Fibroblast of skin of left biceps (primary cell): Measurements from ENCODE around the gene TWIST2.

Experiments
- DNase-seq, 2 experiments: peaks; one replicate each; pipeline ENCODE4 v3.0.0-alpha.2; 2013; ENCODE audit warnings: low read depth in 2 of 2

TWIST2 gene

DNA sequence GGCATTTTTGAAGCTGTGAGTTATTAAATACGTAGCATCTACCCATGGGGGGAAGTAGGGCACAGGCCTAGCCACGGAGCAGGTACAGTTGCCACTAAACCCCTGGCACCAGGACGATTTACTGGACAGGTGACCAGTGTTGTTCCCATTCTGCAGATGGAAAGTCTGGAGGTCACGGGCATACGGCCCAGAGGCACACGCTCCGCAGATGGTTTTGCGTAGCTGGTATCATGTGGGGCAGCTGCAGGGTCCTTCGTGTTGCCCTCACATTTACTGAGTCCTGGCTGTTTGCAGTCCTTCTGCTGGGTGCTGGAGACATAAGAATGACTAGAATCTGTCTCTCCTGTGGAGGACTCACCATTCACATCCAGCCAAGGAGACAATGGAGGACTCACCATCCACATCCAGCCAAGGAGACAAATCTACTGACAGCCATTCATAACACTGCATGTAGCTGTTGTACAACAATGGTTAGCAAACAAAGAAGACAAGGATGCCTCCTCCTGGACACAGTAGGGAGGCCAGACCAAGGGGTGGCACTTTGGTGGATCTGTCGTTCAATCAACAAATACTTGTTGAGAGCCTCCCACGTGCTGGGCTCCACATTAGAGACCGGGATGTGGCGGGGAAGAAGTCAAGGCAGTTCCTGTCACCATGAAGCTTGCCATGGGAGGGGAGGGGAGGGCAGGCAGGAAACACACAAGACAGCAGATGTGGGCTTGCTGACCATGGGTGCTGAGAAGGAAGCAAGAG, 24.9 kb downstream of the TWIST2 start:
- no peak for DNase-seq

DNA sequence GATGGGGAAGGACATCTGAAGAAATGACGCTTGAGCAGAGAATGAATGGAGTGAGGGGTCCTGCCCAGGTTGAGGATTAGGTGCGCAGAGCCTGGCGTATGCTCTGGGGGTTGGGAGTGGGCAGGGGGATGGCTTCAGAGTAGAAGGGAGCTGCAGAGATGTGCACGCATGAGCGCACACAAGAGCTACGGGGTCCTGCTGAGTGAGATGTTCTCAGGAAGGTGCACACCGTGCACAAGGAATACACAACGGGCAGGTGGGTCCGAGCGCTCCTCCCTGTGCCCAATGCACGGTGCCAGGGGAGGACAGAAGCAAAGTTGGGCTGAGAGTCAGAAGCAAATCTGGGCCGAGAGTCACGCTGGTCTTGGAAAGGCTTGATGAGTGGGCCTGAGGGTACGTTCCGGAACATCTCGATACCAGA, 25.5 kb downstream of the TWIST2 start:
- DNase-seq = no peak

DNA sequence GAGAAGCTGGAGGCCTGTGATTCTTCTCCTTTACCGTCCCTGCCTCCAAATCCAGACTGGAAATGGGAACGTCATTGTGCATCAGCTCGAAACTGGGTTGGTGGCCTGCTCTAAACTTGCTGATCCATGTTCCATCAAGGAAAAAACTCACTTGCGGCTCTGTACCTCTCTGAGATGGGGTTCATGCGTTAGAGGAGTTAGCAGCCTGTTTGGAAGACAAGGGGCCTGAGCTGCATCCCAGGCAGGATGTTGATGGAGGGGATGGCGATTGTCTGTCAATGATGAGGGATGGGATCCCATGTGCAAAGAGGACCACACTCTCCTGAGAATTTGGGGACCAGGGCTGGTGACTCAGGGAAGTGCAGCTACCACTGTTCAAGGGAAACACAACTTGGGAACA, 26.0 kb downstream of the TWIST2 start:
- DNase-seq = no peak

DNA sequence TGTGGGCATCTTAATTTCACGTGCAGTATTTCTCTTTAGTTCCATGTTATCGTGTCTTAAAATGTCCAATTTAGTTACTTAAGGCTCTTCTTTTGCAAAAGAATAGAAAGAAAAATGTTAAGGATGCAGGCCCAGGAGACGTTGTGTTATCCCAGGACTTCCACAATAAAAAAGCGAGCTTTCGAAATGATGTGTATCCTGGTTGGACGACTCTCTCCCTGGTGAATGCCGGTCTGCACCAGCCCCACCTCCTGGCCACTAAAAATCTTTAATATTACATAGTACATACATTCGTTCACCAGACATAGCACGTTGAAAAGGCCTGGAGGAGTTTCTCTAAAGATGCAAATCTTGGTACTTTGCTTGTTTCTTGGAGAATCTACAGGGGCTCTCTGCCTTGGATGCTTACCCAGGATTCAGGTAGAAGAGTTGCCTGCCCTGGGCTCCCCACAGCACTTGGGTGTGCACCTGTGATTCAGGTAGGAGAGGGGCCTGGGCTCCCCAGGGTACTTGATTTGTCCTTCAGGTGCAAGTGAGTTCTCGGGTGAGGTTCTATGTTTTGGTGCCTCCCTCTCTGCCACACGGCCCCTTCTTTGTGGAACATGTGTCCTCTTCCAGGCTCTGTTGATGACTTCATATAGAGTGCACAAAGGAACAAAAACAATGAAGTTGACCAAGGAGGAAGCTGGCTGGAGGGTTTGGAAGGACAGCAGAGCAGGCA, 26.6 kb downstream of the TWIST2 start:
- DNase-seq = no peak

DNA sequence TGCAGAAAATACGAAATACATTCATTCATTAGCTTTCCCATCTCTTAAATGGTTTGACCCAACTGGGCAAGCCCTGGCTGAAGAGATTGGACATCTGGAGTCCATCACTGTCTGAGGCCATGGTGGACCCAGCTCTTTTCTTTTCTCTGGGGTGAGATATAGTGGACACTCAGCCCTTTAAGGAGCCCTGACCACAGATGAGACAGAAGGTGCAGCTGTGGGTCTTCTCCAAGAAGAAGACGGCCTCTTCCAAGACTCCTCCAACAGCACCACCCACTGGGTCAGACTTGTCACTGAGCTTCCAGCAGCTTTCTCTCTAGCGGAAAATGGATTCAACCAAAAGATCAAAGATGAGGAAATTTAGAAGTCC, 27.2 kb downstream of the TWIST2 start:
- no peak for DNase-seq

DNA sequence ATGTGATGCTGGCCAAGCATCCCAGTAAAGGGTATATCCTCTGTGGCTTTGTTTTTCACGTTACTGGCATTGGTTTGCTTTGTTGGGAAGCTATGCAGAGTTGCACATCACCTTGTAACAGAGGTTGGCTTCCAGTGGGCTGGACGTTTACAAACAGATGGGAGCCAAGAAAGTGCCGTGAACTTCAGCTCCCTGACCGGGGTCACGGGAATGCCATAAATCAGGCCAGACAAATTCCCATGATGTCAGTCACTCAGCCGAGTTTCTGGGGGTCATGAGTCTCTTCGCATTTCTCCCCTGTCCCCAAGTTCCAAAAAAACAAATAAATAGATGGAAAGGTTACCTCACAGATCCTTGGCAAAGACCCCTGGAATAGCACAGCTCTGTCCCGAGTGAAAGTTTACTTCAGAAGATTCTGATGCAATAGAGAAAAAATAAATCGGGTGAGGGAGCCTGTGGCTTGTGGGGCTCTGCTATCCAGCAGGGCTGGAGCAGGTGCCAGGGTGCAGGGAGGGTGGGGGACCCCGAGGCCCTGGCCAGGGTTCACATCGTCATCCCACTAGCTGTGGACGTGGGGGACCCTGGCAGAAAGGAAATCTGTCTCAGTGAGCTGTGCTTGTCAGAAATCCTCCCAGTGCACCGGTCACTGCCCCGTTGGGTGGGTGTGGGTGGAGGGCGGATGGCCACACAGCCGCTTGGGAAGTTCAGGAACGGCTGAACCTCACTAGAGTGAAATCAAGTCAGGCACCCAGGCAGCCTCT, 27.8 kb downstream of the TWIST2 start:
- DNase-seq = no peak

DNA sequence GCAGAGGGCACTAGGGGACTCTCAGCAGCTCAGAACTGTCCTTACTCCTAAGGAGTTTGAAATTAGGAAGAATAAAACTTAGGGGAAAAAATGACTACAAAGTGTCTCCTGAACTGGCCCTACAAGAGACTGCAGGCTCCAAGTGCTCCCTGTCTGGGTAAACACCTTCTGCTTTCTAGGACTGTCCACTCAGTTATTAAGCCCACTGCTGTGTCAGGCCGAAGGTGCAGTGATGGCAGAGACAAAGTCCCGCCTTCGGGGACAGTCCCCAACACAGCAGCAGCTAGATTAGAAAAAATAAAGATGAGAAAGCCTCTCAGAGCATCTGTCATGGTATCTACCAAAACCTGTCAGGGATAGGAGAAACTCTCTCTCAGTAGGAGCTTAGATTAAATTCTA, 28.3 kb downstream of the TWIST2 start:
- no peak for DNase-seq

DNA sequence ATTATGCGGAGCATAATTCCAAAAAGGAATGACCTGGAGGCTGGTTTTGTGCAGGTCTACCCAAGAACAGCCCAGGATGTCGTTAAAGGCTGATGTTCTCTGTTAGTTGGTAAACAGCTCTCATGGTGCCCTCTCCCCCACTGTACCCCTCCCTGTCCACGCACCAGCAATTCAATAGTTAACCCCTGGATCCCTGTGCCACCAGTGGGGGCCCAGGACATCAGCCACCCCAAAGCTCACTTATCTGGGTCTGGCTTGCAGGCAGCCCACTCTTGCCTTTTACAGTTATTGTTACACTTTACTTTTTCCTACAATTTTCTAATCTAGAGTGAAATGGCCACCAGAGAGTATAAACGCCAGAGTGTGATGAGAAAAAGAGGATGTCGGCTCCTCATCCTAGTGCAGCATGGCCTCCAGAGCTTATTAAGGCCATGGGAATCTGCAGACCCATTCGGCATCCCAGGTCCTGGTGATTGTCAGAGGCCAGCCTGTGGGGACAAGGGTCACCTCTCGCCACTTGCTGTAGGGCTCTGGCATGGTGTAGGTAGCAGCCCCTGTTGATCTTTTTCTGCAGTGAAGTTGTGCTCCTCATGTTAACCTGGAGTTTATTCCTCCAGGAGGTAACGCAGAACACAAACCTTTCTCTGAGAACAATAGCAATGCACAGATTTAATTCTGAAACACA, 30.3 kb downstream of the TWIST2 start:
- DNase-seq = no peak

DNA sequence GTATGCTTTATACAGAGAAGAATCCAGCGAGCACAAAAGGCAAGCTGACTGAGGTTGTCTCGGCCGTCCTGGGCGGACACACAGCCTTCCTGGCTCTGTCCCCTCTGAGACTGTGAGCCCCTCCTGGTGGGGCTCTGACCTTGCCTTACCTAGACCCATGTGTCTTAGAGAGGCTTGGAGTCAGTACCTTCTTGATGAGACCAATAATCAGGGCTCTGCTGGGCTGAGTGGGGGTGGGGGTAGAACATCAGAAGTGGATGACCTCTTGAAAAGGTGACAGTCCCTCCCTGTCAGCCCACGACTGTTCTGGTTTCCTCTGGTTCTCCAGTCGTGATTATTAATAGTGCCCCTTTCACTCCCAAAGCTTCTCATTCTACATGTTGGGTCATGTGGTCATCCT, 31.2 kb downstream of the TWIST2 start:
- no peak for DNase-seq

DNA sequence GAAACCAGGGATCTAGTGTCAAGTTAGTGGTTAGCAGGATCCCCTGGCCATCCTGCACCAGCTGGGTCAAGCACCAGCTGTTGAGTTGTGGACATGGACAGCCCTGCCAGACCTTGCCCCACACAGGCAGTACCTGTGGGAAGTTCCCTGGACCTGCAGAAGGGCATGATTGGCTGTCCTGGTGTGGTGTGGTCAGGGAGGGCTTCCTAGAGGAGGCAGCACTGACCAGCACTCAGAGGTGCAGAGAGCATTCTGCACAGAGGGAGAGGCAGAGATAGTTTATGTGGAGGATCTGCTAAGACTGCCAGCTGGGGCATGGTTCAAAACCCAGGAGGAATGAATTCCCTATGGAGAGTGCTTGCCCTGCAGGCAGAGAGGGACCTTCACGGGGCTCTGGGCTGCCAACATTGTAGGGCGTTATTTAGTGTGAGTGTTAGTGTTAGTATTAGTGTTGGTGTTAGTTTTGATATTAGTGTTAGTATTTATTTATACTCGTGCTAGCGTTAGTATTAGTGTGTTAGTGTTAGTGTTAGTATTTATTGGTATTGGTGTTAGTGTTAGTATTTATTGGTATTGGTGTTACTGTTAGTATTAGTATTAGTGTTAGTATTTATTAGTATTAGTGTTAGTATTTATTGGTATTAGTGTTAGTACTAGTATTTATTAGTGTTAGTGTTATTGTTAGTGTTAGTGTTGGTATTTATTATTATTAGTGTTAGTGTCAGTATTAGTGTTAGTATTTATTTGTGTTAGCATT, 31.9 kb downstream of the TWIST2 start:
- DNase-seq = no peak

DNA sequence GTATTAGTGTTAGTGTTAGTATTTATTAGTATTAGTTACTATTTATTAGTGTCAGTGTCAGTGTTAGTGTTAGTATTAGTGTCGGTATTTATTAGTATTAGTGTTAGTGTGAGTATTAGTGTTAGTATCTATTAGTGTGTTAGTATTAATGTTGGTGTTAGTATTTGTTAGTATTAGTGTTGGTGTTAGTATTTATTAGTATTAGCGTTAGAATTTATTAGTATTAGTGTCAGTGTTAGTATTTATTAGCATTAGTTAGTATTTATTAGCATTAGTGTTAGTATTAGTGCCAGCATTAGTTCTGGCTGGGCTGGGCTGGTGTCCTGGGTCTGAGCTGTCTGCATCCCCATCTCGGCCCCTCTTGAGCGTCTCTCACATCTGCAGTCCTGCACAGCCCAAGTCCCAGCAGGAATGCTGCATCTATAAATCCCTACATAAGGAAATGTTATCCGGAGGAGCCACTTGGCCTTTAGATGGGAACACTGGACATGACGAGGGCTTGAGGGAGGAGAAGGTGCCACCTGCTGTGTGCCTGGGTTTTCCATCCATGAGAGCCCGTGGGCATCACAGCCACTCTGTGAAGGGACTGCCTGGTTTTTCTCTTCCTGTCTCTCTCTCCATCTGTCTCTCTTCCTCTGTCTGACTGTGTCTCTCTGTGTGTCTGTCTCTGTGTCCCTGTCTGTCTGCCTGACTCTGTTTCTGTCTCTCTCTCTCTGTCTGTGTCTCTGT, 33.6 kb downstream of the TWIST2 start:
- DNase-seq = no peak

DNA sequence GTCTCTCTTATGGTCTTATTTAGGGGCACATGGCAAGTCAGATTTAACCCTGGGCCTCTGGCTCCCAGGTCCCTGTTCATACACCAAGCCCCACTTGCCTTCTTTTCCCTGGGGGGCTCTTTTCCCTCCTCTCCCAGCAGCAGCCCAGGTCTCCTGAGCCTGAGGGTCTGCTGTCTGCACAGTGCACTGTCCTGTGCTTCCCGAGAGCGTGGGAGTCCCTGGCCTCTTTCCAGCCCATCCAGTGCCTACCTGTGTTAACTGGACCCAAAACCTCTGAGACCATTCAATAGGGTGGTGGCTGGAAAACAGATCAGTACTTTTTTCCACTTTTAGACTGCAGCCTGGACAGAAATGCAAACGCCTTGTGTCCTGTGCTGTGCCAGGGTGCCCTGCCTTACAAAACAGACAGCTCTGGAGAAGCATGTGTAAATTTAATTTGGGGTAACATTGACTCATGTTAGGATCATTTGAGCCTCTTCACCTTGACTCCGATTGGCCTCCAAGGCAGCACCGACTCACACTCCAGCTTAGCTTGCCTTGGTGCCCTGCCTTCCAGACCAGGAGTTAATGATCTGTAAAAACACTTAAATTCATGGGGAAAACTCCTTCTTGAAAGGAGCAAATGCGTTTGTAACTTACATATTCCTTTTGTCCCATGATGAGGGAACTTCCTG, 34.3 kb downstream of the TWIST2 start:
- DNase-seq = no peak

DNA sequence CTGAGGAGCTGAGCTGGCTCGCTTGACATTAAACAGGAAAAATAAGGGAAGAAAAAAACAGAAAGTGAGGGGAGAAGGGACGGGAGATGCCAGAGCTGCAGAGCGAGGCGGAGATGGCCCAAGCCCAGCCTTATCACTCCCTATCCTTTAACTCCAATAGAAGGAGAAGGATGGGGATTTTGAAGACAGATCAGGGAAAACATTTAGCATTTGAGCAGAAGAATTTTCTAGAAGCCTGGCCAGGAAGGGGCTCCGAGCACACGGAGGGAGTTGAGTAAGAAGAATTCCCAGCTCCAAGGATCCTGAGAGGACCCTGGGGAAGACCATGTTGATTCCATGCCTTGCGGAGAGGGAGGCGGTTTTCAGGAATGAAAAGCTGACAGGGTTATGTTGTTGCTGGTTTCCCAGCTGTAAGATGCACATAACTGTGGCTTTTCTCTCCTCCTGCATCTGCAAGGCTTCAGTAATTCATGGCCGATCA, 35.6 kb downstream of the TWIST2 start:
- DNase-seq = peak; percentile 94 to 95

DNA sequence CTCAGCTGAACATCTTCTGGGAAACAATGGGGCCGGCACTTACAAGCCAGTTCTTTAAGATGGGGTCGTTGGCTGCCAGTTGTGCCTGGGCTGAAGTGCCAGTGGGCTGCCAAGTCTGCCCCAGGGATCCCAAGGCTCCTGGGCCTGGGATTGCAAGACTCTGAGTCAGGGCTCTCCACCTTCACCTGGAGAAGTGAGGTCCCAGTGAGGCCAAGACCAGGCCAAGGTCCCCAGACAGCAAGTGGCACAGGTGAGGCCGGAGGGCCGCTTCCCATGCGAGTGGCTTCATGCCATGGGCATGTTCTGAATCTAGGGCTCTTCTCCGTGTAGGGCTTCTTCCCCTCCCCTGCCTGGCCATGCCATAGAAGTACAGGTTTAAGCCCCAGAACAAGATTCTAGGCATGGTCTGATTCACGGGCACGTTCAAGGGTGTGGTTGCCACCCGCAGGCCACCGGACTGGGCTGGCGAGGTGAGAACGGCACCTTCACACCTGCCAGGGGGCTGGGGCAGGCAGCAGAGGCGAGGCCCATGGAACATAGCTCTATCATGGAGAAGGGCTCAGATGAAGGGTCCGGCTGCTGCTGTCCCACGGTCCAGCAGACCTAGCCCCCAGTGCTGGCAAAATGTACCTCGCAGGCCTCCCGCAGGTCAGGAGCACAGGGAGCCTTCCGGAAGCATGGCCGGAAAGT, 36.4 kb downstream of the TWIST2 start:
- no peak for DNase-seq

DNA sequence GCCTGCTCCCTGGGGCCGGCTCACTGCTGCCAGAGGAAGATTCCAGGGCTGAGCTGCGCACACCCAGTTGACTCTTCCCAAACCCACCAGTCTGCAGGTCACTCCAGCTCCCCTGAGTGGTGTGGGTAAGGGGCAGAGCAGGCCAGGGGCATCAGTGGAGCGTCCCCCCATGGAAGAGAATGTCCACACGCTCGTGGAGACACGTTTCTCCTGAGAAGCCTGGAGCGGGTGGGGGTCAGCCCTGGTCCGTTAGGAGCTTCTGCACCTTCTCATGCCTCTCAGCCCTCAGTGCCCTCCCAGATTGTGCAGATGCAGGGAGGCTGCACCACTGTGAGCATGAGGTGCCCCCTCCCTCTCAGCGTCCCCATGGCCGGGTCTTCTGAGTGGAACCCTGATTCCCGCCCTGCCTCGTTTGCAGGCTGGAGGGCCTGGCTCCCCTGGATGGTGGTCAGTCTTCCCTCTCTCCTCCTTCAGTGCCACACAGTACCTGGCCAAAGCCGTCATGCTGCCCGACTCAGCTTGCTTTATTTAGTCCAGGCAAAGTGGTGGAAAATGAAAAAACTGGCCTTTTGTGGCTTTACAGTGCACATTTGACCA, 37.0 kb downstream of the TWIST2 start:
- no peak for DNase-seq

DNA sequence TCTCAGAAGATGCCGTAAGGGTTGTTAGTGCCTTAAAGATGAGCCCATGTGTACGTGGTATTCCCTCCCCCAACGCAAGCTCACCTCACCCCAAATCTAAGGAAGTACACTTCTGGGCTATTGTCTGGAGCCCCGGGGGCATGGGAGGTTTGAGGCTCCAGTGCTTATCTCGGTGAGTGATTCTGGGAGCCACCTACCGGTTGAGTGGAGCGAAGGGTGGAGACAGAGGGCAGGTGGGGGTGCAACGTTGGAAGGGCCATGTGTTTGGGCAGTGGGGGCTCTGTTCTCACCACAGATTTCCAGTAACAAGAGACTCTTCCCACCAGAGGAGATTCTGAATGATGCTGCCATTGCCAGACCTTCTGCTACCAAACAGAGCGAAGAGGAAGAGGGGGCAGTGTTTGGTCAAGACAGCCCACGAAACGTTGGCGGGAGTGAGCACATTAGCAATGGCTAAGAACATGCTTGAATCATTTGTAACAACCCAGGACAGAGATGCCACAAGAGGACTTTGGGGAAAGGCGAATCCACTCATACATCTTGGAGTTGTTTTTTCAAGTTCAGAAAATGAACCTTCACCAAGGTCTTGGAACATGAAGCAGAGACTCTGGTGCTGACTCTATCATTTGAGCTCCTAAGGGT, 38.7 kb downstream of the TWIST2 start:
- no peak for DNase-seq

DNA sequence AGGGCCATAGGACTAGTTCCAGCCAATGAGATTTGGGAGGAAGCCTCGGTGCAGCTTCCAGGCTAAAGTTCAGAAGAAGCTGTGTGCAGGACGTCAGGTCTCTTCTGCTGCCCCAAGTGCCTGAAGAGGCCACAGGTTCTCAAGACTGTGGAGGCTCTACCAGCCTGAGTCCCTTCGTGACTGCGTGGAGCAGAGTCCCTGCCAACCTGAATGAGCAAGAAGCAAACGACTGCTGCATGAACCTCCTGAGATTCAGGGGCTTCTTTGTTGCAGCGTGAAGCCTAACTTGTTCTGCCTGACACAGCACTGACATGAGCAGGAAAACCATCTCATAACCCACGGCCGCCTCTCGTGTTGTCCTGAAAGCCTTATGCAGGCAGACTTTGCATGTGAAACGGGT, 39.7 kb downstream of the TWIST2 start:
- DNase-seq = no peak

DNA sequence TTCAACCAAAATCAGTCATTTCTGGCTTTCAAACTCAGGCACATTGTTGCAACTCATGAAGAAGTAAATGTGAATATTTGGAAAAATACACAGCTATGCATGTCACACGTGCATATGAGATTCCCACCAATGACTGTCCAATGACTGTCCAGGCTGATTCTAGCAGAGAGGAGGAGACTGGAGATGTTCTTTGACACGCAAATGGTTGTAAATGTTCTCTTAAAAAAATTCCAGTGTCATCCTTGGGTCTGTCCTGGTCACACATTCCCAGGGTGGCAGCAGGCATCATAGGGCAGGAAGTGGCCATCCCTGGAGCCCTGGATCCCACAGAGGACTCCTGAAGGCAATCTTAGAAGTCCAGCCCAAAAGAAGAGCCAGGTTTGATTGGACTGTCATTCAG, 40.9 kb downstream of the TWIST2 start:
- no peak for DNase-seq

DNA sequence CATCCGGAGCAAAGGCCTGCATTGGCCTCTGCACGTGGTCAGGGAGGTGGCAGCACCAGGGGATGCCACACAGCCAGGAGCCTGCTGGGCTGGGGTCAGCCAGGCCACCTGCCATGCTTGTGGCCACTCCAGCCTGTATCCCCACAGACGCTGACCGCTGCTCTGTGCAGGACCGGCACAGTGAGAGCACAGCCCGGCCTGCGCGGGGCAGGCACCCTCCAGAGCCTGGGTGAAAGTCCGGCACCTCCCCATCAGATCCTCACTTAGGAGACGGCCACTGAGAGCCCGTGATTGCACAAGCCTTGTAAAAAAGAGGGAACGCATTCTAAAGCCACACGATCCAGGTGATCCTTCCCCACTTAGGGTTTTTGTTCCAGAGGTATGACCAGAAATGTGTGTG, 42.2 kb downstream of the TWIST2 start:
- no peak for DNase-seq
